GM12865 (cell line): ENCODE data around the gene FRMD6.

ENCODE experiments used
- DNase-seq: peaks from one replicate; pipeline ENCODE4 v3.0.0; 2010; ENCODE audit warnings: low read depth
- H3K4me3 ChIP-seq: 2 replicates; pipeline ENCODE4 v1.5.1; 2011; ENCODE audit warnings: mild to moderate bottlenecking, low read depth, low read length, control low read depth
- TF ChIP-seq, protein P1 (sequence below): IDR thresholded peaks from 2 replicates; pipeline ENCODE4 v1.5.1; 2011; ENCODE audit warnings: low read length, control low read depth, low read depth, inconsistent platforms; ENCODE audit not compliant: insufficient read depth; ENCODE audit errors: missing control alignments

The FRMD6 gene

DNA sequence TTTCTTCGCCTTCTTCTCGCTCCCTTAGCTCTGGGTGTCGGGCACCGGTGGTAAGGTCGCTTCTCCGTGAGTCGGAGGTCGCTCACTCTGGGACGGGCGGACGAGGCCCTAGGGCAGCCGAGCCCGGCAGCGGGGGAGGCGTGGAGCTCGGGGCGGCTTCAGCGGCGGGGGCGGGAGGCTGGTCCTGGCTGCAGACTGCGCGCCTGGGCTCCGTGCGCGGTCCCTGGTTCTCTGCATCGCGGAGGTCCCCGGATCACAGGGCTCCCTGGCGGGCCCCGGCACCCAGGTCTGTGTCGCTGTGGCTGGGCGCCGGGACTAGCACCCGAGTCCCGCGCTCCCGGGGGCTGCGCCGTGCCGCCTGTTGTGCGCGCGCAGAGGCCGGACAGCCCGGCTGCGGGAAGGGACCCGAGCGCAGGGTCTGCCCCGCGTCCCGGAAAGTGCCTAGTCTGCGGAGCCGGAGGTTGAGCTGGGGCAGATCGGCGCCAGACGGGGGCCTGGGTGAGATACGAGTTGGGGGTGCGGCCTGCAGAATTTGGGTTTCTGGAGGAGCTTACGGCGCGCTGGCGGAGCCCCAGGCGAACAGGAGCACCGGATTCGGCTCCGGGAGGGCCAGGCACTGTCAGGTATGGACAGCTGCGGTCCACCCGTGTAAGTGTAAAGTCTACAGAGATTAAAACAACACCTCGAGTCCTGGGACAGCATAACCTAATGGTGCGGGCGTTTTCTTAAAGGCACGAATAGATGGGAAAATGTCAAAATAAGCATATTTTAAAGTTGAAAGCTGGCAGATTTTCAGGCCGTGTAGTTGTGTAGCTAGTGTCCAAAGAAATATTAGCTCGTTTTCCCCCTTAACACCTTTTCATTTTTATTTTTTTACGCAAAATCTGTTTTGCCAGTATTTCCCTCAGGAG is 713 bp downstream of the FRMD6 start:
- TF ChIP-seq, protein P1, sequence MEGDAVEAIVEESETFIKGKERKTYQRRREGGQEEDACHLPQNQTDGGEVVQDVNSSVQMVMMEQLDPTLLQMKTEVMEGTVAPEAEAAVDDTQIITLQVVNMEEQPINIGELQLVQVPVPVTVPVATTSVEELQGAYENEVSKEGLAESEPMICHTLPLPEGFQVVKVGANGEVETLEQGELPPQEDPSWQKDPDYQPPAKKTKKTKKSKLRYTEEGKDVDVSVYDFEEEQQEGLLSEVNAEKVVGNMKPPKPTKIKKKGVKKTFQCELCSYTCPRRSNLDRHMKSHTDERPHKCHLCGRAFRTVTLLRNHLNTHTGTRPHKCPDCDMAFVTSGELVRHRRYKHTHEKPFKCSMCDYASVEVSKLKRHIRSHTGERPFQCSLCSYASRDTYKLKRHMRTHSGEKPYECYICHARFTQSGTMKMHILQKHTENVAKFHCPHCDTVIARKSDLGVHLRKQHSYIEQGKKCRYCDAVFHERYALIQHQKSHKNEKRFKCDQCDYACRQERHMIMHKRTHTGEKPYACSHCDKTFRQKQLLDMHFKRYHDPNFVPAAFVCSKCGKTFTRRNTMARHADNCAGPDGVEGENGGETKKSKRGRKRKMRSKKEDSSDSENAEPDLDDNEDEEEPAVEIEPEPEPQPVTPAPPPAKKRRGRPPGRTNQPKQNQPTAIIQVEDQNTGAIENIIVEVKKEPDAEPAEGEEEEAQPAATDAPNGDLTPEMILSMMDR = no peak
- DNase-seq = no peak
- H3K4me3 ChIP-seq = peak overlapping the region; percentile 96

DNA sequence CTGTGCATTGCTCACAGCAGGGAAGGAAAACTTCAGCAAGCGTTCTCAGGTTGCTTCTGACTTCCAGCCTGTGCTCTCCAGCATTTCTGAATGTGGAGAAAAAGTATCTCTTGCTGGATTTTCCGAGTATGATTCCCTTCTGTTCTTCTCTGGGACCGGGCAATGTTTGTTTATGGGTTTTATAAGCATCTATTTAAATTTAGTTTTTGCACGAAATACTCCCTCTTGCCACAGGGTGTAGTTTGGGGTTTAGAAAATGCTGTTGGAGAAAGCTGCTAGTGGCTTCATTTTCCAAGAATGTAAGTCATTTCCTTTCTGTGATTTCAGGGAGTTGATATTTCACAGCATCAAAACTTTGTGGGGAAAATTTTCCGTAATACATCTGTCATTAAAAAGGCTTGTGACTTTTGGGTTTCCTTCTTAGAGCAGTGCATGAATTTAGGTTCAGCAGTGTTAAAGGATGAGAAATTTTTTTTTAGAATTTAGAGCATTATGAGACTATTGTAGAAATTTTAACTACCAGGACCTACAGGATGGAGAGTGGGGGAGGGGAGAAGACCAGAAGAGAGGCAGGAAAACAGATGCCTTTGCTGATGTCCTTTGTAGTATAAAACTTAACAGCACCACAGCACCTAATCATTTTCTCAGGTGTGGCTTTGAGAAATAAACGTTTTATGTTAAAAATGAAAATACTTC is 1.5 kb downstream of the FRMD6 start:
- H3K4me3 ChIP-seq = peak overlapping the region; percentile 96
- TF ChIP-seq, protein P1 = peak; percentile 15
- peak; percentile 23 for DNase-seq

DNA sequence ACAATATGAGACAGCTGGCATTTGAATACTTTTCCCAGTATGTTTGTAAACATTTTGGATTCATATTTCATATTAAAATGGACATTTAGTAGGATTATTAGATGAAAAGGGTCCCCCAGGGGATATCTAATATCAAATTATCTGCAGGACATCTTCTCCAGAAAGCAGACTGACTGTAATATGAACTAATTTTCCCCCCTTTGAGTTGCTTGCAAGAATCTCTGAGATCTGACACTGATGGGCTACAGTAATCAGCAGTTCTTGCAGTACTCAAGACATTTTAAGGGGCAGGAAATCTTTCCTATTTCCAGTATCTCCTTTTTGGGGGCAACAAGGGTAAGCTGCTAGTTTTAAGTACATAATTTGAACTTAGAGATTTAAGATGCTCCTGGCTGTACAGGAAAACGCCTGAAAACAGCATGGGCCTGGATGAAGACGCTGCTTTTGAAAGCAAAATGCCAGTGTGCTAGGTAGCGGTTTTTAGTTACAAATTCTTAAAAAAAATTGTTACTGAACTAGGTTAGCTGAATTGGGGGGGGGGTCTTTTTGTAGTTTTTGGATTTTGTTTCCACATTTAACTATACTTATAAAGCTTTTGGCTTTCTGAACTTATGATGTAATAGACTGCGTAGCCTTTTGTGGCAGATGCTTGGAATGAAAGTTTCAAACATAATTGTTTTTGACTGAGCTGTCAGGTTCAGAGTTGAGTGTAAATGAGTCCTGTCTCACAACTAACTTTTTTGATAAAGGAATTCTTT is 2.2 kb downstream of the FRMD6 start:
- H3K4me3 ChIP-seq = peak overlapping the region; percentile 96
- TF ChIP-seq, protein P1 = no peak
- no peak for DNase-seq

DNA sequence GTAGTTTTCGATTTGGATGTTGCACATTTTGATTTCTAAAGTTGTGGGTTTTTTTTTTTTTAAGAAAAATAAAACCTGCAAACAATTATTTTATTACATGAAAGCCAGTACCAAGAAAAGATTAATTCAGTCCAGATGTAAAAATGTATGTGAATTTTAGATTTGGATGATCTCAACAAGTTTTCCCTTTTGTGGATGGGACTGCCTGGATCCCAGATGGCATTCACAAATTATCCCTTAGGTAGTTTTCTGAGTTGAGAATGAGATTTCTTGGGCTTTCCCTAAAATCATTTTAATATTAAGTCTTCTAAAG is 2.8 kb downstream of the FRMD6 start:
- TF ChIP-seq, protein P1 = no peak
- no peak overlapping the region for H3K4me3 ChIP-seq
- no peak for DNase-seq

DNA sequence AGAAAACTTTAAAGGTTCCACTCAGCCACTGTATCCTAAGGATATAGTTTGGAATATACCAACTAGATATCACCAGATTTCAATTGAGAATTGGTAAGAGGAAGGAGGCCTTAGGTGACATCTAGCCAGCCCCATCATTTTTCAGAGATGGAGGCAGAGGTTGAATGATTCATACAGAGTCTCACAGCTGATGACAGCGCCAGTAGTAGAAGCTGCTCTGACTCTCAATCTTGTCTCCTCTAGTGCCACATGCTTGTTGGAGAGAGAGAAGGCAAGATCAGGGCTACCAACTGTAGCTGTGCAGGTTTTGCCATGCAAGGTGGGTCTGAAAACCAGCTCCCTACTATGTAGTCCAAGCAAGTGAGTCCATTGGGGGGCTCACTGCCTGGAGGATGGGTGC is 6.1 kb downstream of the FRMD6 start:
- TF ChIP-seq, protein P1 = no peak
- DNase-seq = no peak
- no peak overlapping the region for H3K4me3 ChIP-seq

DNA sequence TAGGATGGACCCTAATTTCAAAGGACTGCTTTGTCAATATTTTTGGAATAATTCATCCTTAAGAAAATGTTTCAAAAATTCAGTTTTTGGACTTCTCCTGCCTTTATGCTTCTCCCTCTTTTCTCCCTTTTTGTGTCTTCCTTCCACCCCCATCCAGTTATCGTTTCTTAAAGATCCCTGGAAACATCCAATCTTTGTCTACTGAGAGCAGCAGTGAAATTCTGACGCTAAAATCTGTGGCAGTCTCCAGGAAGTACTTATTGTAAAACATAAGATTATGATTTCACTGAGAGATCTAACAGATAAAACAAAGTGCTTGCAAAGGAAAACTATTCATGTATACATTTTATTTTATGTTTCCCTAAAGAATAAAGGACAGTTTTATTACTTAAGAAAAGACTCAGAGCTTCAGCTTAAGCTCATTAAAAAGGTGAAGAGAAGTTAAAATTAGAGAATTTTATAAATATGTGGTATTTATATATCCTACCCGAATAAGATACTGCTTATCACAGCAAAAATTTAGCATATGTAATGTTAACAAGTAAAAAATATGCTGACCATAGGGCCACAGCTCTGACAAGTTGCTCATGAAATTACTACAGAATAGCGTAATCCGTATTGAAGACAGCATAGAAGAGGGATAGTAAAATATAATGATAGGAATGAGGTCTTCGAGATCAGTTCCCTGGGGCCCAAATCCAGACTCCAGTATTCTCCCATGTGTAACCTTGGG is 6.9 kb downstream of the FRMD6 start:
- TF ChIP-seq, protein P1 = no peak
- DNase-seq = no peak
- H3K4me3 ChIP-seq = no peak overlapping the region
